Neutrophil (primary cell): ENCODE measurements around the gene DTX3L.

Experiments
- H3K27ac ChIP-seq: fragments of 200-600 bp; sonication (generic); 2 replicates; pipeline ENCODE4 v1.5.1; 2016; ENCODE audit warnings: mild to moderate bottlenecking, moderate library complexity
- H3K27me3 ChIP-seq: fragments of 200-600 bp; sonication (generic); 2 replicates; pipeline ENCODE4 v1.6.0; 2016; ENCODE audit warnings: mild to moderate bottlenecking
- H3K36me3 ChIP-seq: fragments of 200-600 bp; sonication (generic); 2 replicates; pipeline ENCODE4 v1.5.1; 2017
- H3K4me1 ChIP-seq, 2 experiments: fragments of 200-600 bp in 1 of 2; sonication (generic) in 1 of 2; 1 replicate in 1 of 2; 2 replicates in 1 of 2; pipeline versions ENCODE4 v1.5.1 to v1.6.1; 2013 to 2016; ENCODE audit warnings: low read depth in 1 of 2, low read length in 1 of 2, mild to moderate bottlenecking in 1 of 2, moderate library complexity in 1 of 2; ENCODE audit not compliant: control insufficient read depth in 1 of 2, insufficient read depth in 1 of 2
- H3K4me3 ChIP-seq, 2 experiments: fragments of 200-600 bp in 1 of 2; sonication (generic) in 1 of 2; 1 replicate in 1 of 2; 2 replicates in 1 of 2; pipeline ENCODE4 v1.5.1; 2013 to 2016; ENCODE audit warnings: low read depth in 1 of 2, low read length in 1 of 2, mild to moderate bottlenecking in 1 of 2, moderate library complexity in 1 of 2
- H3K9me3 ChIP-seq: fragments of 200-600 bp; sonication (generic); 2 replicates; pipeline ENCODE4 v1.5.1; 2016
- TF ChIP-seq, protein P1 (sequence below): fragments of 200-600 bp; sonication (generic); IDR thresholded peaks from 2 replicates; pipeline ENCODE4 v1.5.1; 2016; ENCODE audit warnings: antibody characterized with exemption

The DTX3L gene

DNA sequence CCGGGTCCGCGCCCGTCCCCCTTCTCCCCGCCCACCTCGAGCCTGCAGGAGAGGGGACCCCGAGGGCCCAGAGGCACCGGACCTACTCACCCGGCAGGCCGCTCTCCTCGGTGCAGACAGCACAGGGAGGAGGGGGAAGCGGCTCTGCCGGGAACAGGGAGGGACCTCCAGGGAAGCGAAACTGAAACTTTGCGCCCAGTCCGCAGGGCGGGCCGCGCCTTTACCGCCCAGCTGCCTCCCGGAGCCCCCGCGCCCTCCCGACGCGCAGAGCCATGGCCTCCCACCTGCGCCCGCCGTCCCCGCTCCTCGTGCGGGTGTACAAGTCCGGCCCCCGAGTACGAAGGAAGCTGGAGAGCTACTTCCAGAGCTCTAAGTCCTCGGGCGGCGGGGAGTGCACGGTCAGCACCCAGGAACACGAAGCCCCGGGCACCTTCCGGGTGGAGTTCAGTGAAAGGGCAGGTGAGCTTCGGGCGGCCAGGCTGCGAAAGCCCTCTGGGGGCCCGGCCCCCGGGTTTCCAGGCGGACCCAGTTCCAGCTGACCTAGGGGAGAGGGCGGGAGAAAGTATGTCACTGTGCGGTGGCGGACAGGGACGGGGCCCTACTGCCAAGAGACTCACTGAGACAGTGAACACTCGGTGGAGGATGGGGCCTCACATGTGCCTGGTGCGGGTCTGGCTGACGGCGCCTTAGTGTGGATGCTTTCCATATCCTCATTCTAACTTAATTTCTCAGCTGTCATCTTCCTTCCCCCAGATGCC, at the start of gene DTX3L, which contains the start of gene PARP9:
TSS of gene DTX3L (plus strand) at position 184 of the 758 bp plus-strand sequence. CDS start at position 273, 89 bp downstream.
TSS of gene PARP9 (minus strand) at position 146 of the 758 bp plus-strand sequence. CDS start 4,680 bp downstream, outside the sequence.
- Histone ChIP-seq H3K36me3 (peaks cover 46% of the 10 kb centered on the region), H3K4me3 (peak within 1 kb of the TSS; percentile 92 to 93), H3K9me3 (no peaks in the 10 kb centered on the region), H3K27ac (peak within 1 kb of the TSS; percentile 92), H3K4me1 (peaks cover 22 to 28% of the 10 kb centered on the region in 2 experiments), H3K27me3 (no peaks in the 10 kb centered on the region)
- TF ChIP-seq, protein P1, sequence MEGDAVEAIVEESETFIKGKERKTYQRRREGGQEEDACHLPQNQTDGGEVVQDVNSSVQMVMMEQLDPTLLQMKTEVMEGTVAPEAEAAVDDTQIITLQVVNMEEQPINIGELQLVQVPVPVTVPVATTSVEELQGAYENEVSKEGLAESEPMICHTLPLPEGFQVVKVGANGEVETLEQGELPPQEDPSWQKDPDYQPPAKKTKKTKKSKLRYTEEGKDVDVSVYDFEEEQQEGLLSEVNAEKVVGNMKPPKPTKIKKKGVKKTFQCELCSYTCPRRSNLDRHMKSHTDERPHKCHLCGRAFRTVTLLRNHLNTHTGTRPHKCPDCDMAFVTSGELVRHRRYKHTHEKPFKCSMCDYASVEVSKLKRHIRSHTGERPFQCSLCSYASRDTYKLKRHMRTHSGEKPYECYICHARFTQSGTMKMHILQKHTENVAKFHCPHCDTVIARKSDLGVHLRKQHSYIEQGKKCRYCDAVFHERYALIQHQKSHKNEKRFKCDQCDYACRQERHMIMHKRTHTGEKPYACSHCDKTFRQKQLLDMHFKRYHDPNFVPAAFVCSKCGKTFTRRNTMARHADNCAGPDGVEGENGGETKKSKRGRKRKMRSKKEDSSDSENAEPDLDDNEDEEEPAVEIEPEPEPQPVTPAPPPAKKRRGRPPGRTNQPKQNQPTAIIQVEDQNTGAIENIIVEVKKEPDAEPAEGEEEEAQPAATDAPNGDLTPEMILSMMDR: peak; percentile 16

DNA sequence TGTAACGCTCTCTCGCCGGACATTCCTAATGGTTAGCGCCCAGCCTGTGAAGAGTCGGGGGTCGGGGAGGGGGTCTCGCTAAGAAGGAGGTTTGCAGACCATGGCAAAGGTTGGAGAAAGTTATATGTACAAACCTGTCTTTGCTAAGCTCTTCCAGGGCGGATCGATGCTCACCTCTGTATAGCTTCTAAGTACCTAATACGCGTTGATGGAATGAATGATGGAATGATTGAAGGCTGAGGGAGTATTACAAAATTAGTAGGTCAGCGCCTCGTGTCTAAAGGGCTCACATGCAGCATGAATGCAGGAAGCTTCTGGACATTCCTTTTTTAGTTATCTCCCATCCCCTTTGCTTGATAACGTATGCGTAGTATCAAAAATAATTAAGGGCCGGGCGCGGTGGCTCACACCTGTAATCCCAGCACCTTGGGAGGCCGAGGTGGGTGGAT, 49.1 kb upstream of the DTX3L start:
- H3K9me3 ChIP-seq: no peaks in the 10 kb centered on the region
- H3K27ac ChIP-seq: peak overlapping the region; percentile 98
- peak overlapping the region; percentile 72 to 98 for H3K4me3 ChIP-seq
- H3K27me3 ChIP-seq: no peaks in the 10 kb centered on the region
- TF ChIP-seq, protein P1: no peak
- H3K36me3 ChIP-seq: no peaks in the 10 kb centered on the region
- peaks cover 43 to 44% of the 10 kb centered on the region in 2 experiments for H3K4me1 ChIP-seq

DNA sequence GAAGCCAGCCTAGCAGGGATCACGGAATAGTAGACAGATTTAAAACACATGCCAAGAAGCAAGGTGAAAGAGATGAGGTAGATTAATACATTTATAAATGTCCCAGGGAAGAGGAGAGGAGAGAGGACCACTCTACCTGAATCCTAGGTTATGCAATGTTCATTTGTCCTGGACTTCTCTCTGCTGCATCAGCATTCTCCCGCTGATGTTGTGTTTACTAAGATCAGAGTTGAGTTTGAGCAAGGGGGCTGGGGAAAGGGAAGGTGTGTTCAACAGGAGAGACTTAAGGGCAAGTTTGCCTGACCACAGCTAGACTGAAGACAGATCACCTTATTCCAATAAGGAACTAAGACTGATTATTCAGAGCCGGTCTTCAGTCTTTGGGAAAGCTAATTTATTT, 48.3 kb upstream of the DTX3L start:
- Histone ChIP-seq H3K36me3 (no peaks in the 10 kb centered on the region), H3K27me3 (no peaks in the 10 kb centered on the region), H3K9me3 (no peaks in the 10 kb centered on the region), H3K27ac (no peak overlapping the region), H3K4me1 (peaks cover 35 to 36% of the 10 kb centered on the region in 2 experiments), H3K4me3 (no peak overlapping the region)
- TF ChIP-seq, protein P1: no peak

DNA sequence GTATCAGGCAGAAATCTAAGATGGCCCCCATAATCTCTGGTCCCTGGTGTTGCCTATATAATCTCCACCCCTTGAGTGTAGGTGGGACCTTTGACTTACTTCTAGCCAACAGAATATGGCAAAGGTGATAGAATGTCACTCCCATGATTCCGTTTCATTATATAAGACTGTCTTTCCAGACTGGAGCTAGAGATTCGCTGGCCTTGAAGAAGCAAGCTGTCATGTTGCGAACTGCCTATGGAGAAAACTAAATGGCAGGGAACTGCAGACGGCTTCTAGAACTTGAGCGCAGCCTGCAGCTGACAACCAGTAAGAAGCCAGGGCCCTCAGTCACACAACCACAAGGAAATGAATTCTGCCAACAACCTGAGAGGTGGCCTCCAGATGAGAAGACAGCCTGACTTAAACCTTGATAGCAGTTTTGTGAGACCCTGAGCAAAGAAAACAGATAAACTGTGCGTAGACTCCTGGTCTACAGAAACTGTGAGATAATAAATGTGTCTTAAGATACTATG, 47.2 kb upstream of the DTX3L start:
- H3K9me3 ChIP-seq: no peaks in the 10 kb centered on the region
- no peaks in the 10 kb centered on the region for H3K36me3 ChIP-seq
- no peak overlapping the region for H3K27ac ChIP-seq
- no peaks in the 10 kb centered on the region for H3K27me3 ChIP-seq
- H3K4me1 ChIP-seq: peaks cover 24 to 25% of the 10 kb centered on the region in 2 experiments
- no peak overlapping the region for H3K4me3 ChIP-seq
- TF ChIP-seq, protein P1: no peak

- TF ChIP-seq, protein P1: no peak
- H3K4me3 ChIP-seq: no peak overlapping the region
Observed at GRCh38 chr3:122519693-122520092, 44.4 kb upstream of the DTX3L start.

More at GRCh38 chr3:122519693-122520092, 44.4 kb upstream of the DTX3L start:
- Histone ChIP-seq H3K27me3 (no peaks in the 10 kb centered on the region), H3K9me3 (no peaks in the 10 kb centered on the region), H3K27ac (no peak overlapping the region), H3K4me1 (peaks cover 5 to 6% of the 10 kb centered on the region in 2 experiments), H3K36me3 (no peaks in the 10 kb centered on the region)
